Fibroblast of lung (primary cell): ENCODE measurements around the gene PRPSAP1. TPM values are rescaled to one million over a fixed set of nuclear protein-coding genes. Genes with fewer than 3 reads are reported as not detected.

Source experiments
- DNase-seq, 2 donors: peaks; one replicate each; pipeline versions ENCODE4 v3.0.0 to v3.0.0-alpha.2; 2010; ENCODE audit warnings: low read depth in 2 of 2
- H2AFZ ChIP-seq: 2 replicates; pipeline ENCODE4 v1.5.1; 2012; ENCODE audit warnings: low read length, control low read depth, inconsistent platforms
- H3K27ac ChIP-seq: 2 replicates; pipeline ENCODE4 v1.5.1; 2011; ENCODE audit warnings: low read length, control low read depth; ENCODE audit not compliant: insufficient read depth
- H3K27me3 ChIP-seq: 2 replicates; pipeline ENCODE4 v1.5.1; 2011; ENCODE audit warnings: mild to moderate bottlenecking, low read length; ENCODE audit not compliant: control insufficient read depth, insufficient read depth
- H3K36me3 ChIP-seq: 2 replicates; pipeline ENCODE4 v1.5.1; 2011; ENCODE audit warnings: low read length; ENCODE audit not compliant: control insufficient read depth, insufficient read depth
- H3K4me1 ChIP-seq: 2 replicates; pipeline ENCODE4 v1.5.1; 2011; ENCODE audit warnings: low read length; ENCODE audit not compliant: control insufficient read depth, insufficient read depth; ENCODE audit errors: extremely low read depth
- H3K4me2 ChIP-seq: 2 replicates; pipeline ENCODE4 v1.5.1; 2011; ENCODE audit warnings: low read length, control low read depth; ENCODE audit not compliant: insufficient read depth; ENCODE audit errors: extremely low read depth
- H3K4me3 ChIP-seq, 4 experiments: fragments of 200-600 bp in 1 of 4; sonication (generic) in 1 of 4; replicated peaks in 1 of 4; 2 replicates each; pipeline ENCODE4 v1.5.1; 2011 to 2016; ENCODE audit warnings: low read length in 4 of 4, low read depth in 3 of 4, mild to moderate bottlenecking in 3 of 4, control low read depth in 2 of 4, inconsistent platforms in 1 of 4, mixed read lengths in 1 of 4; ENCODE audit not compliant: insufficient read depth in 1 of 4; ENCODE audit errors: control extremely low read depth in 1 of 4
- H3K79me2 ChIP-seq: 2 replicates; pipeline ENCODE4 v1.5.1; 2012; ENCODE audit warnings: mild to moderate bottlenecking, low read length, inconsistent platforms; ENCODE audit not compliant: control insufficient read depth, insufficient read depth
- H3K9ac ChIP-seq: 2 replicates; pipeline ENCODE4 v1.5.1; 2011; ENCODE audit warnings: mild to moderate bottlenecking, low read length, control low read depth; ENCODE audit not compliant: insufficient read depth
- H3K9me3 ChIP-seq: 2 replicates; pipeline ENCODE4 v1.5.1; 2012; ENCODE audit warnings: low read depth, low read length; ENCODE audit not compliant: control insufficient read depth, insufficient read depth
- H4K20me1 ChIP-seq: 2 replicates; pipeline ENCODE4 v1.5.1; 2011; ENCODE audit warnings: low read length; ENCODE audit not compliant: control insufficient read depth, insufficient read depth; ENCODE audit errors: extremely low read depth
- EZH2 ChIP-seq: IDR thresholded peaks from 2 replicates; pipeline ENCODE4 v1.5.1; 2012; ENCODE audit warnings: low read length, control low read depth, mild to moderate bottlenecking; ENCODE audit errors: missing control alignments
- polyA plus RNA-seq, 2 donors: library from polyadenylated mRNA; depleted of rRNA in 1 of 2; stranded (reverse) in 1 of 2; unstranded in 1 of 2; fragments of >200 nt; gene quantifications; 2 replicates each; pipeline ENCODE4 v1.2.1, GENCODE V29; 2011 to 2012; ENCODE audit warnings: missing spikeins in 1 of 2
- total RNA-seq: library from RNA; depleted of rRNA; stranded (reverse); fragments of >200 nt; gene quantifications from 2 replicates; pipeline ENCODE4 v1.2.1, GENCODE V29; 2014
- TF ChIP-seq, protein P1 (sequence below), 2 donors: IDR thresholded peaks in 1 of 2; conservative IDR thresholded peaks in 1 of 2; 1 replicate in 1 of 2; 2 replicates in 1 of 2; pipeline ENCODE4 v1.5.1; 2011 to 2012; ENCODE audit warnings: low read length in 2 of 2, control low read depth in 1 of 2, inconsistent platforms in 1 of 2, low read depth in 1 of 2, mild to moderate bottlenecking in 1 of 2

The PRPSAP1 gene
- total and polyA plus RNA-seq, 2 donors (not counting 1 experiment from before 2014, with no cell fraction given), result 32.7 to 56.9 TPM

DNA sequence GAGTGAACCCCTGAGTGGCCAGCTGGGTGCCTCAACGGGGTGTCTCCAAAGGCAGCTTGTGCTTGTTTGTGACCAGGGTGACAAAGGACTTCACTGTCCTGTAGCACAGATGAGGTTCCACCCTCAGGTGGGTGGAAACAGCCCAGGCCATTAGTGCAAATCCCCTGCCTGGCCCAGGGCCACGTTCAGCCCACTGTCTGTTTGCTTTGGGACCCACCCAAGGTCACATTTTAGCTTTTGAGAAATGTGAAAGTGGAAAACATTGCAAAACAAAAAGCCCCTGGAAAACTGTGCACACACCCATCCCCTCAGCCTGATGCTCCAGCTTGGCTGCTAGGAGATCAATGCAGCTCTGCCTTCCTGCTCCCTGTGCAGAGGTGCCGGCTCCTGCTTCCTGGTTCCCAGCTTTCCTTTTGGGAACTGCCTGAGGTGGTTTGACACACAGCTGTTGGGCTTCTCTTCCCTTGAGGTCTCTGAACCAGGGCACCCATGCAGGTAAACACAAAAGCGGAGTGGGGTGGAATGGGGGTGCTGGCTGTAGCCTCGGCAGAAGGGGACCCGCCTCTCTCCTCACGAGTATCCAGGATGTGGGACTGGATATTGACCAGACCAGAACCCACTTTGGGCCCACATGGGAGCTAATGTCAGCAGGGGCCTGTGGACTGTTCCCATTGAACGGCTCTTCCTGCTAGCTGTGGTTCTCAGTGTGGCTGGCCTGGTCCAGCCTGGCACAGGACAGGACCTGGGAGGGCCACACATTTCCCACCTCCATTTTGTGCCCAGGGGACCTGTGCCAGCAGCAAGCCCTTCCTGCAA is 22.8 kb upstream of the PRPSAP1 start:
- no peak for TF ChIP-seq EZH2
- TF ChIP-seq, protein P1, sequence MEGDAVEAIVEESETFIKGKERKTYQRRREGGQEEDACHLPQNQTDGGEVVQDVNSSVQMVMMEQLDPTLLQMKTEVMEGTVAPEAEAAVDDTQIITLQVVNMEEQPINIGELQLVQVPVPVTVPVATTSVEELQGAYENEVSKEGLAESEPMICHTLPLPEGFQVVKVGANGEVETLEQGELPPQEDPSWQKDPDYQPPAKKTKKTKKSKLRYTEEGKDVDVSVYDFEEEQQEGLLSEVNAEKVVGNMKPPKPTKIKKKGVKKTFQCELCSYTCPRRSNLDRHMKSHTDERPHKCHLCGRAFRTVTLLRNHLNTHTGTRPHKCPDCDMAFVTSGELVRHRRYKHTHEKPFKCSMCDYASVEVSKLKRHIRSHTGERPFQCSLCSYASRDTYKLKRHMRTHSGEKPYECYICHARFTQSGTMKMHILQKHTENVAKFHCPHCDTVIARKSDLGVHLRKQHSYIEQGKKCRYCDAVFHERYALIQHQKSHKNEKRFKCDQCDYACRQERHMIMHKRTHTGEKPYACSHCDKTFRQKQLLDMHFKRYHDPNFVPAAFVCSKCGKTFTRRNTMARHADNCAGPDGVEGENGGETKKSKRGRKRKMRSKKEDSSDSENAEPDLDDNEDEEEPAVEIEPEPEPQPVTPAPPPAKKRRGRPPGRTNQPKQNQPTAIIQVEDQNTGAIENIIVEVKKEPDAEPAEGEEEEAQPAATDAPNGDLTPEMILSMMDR (conservative IDR thresholded peaks at IDR 0.05 in 1 of 2, IDR thresholded peaks at IDR 0.05 in 1 of 2; ENCODE audit: low read depth in 1 of 2, low read length in 2 of 2), result no peak
- H3K9ac ChIP-seq, result no peak overlapping the region
- peak in 1 of 2 donors; percentile 32 for DNase-seq
- H4K20me1 ChIP-seq, result no peaks in the 10 kb centered on the region
- peaks cover 6% of the 10 kb centered on the region for H3K4me1 ChIP-seq
- no peaks in the 10 kb centered on the region for H3K9me3 ChIP-seq
- H3K36me3 ChIP-seq, result no peaks in the 10 kb centered on the region
- no peaks in the 10 kb centered on the region for H3K79me2 ChIP-seq
- no peaks in the 10 kb centered on the region for H3K27me3 ChIP-seq
- H2AFZ ChIP-seq, result no peak overlapping the region
- no peak overlapping the region for H3K27ac ChIP-seq
- H3K4me2 ChIP-seq, result no peak overlapping the region
- H3K4me3 ChIP-seq, result no peak overlapping the region

DNA sequence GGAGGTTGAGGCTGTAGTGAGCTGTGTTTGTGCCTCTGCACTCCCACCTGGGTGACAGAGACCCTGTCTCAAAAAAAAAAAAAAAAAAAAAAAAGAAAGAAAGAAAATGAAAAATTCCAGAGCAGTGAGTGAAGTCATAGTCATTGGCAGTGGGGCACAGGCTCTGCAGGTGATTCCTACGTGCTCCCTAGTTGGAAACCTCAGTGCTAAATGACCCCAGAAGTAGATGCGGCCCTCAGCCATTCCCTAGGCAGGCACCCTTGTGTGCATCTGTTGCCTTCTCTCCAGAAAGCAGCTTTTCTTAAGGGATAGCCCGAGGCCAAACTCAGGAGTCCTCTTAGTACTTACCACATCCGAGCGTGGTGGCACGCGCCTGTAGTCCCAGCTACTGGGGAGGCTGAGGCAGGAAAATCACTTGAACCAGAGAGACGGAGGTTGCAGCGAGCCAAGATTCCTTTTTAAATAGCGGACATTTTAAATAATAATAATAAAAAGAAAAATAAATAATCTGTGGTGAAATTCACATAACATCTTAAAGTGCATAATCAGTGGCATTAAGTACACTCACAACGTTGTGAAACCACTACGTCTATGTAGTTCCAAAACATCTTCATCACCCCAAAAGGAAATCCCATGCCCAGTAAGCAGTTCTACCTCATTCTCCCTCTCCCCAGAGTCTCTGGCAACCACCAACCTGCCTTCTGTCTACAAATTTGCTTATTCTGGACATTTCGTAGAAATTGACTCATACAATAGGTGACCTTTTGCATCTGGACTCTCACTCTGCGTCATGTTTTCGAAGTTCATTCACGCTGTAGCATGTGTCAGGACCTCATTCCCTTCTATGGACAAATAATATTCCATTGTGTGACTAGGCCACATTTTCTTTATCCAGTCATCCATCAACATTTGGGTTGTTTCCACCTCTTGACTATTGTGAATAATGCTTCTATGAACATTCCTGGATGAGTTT is 18.2 kb upstream of the PRPSAP1 start:
- Histone ChIP-seq H4K20me1 (no peaks in the 10 kb centered on the region), H3K9me3 (no peaks in the 10 kb centered on the region), H3K9ac (peak overlapping the region; percentile 20), H3K36me3 (no peaks in the 10 kb centered on the region), H3K4me2 (peak overlapping the region; percentile 8), H3K79me2 (no peaks in the 10 kb centered on the region), H3K4me1 (peaks cover 19% of the 10 kb centered on the region), H3K27ac (peak overlapping the region; percentile 92), H3K4me3 (no peak overlapping the region), H2AFZ (no peak overlapping the region), H3K27me3 (no peaks in the 10 kb centered on the region)
- peak; percentile 98 to 100 for DNase-seq
- no peak for TF ChIP-seq EZH2
- TF ChIP-seq, protein P1 (conservative IDR thresholded peaks at IDR 0.05 in 1 of 2, IDR thresholded peaks at IDR 0.05 in 1 of 2; ENCODE audit: low read depth in 1 of 2, low read length in 2 of 2), result no peak
